Esophagus muscularis mucosa (tissue), 3 donors: ENCODE results near the gene EHBP1.

Experiments
- POLR2A ChIP-seq: fragments of 450-650 bp; IDR thresholded peaks from one replicate; pipeline ENCODE4 v1.6.1; 2017; ENCODE audit warnings: antibody characterized with exemption, moderate library complexity, mild to moderate bottlenecking, low read depth
- TF ChIP-seq, protein P1 (sequence below), 3 experiments: fragments of 200-600 bp in 2 of 3; fragments of 450-650 bp in 1 of 3; sonication (generic) in 2 of 3; IDR thresholded peaks; one replicate each; pipeline ENCODE4 v1.5.1; 2017 to 2019; ENCODE audit warnings: antibody characterized with exemption in 3 of 3, mild to moderate bottlenecking in 2 of 3, moderate library complexity in 1 of 3

DNA sequence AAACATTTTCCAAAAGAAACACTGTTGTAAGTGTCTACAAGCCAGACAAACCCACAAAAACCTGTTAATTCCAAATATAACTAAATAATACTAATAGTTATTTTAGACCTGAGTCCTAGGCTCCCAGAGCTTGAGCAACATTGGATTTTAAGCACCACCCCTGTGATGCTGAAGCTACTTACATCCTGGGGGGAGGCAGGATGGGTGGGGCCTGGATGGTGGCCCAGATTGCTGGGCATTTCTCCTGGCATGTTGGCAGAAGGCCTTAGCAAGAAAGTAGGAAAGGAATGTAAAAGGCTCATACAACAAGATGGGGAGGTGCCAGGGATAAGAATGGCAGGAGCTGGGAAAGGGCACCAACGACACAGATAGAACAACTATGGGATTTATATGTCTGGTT lies 294.4 kb downstream of the EHBP1 start:
- TF ChIP-seq POLR2A: no peak
- TF ChIP-seq, protein P1, sequence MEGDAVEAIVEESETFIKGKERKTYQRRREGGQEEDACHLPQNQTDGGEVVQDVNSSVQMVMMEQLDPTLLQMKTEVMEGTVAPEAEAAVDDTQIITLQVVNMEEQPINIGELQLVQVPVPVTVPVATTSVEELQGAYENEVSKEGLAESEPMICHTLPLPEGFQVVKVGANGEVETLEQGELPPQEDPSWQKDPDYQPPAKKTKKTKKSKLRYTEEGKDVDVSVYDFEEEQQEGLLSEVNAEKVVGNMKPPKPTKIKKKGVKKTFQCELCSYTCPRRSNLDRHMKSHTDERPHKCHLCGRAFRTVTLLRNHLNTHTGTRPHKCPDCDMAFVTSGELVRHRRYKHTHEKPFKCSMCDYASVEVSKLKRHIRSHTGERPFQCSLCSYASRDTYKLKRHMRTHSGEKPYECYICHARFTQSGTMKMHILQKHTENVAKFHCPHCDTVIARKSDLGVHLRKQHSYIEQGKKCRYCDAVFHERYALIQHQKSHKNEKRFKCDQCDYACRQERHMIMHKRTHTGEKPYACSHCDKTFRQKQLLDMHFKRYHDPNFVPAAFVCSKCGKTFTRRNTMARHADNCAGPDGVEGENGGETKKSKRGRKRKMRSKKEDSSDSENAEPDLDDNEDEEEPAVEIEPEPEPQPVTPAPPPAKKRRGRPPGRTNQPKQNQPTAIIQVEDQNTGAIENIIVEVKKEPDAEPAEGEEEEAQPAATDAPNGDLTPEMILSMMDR (IDR thresholded peaks at IDR 0.05): no peak
